Caco-2 (cell line): ENCODE measurements around the gene NBPF1. TPM values are rescaled to one million over a fixed set of nuclear protein-coding genes. Genes with fewer than 3 reads are reported as not detected.
"Not testable (repeated sequence)": the region's sequence is repeated elsewhere in the genome, so short reads cannot be mapped to it uniquely, and the experiment has no call there.

Experiments used
- BruUV-seq: library from RNA; stranded (reverse); fragments of 400-500 nt; replicated peaks from 2 replicates; lab custom pipeline; 2021; lab: Mats Ljungman, UMichigan
- CTCF ChIA-PET: fragments of 300-600 bp; sonication (Branson Sonifier 250); formaldehyde crosslinking; loops from one replicate; lab custom pipeline; 2022; ENCODE audit warnings: antibody characterized with exemption; lab: Charles Lee
- POLR2A ChIA-PET: fragments of 300-600 bp; sonication (Branson Sonifier 250); formaldehyde crosslinking; loops from one replicate; lab custom pipeline; 2022; ENCODE audit warnings: antibody characterized with exemption; lab: Charles Lee
- DNase-seq, 2 experiments: peaks; one replicate each; pipeline versions ENCODE4 v3.0.0 to v3.0.0-alpha.2; 2020 to 2022
- H3K27me3 ChIP-seq: replicated peaks from 2 replicates; pipeline ENCODE4 v1.6.0; 2011; ENCODE audit warnings: low read length; ENCODE audit not compliant: control insufficient read depth, insufficient read depth
- H3K36me3 ChIP-seq: 2 replicates; pipeline ENCODE4 v1.5.1; 2011; ENCODE audit warnings: low read length; ENCODE audit not compliant: control insufficient read depth, insufficient read depth
- H3K4me1 ChIP-seq: fragments of 250-450 bp; sonication (Bioruptor Pico); 2 replicates; pipeline ENCODE4 v1.5.1; 2020; ENCODE audit warnings: mild to moderate bottlenecking
- H3K4me3 ChIP-seq: 2 replicates; pipeline ENCODE4 v1.5.1; 2011; ENCODE audit warnings: low read depth, mild to moderate bottlenecking, control low read depth, low read length
- H3K9me3 ChIP-seq: fragments of 250-450 bp; sonication (Bioruptor Pico); 2 replicates; pipeline ENCODE4 v1.5.1; 2020; ENCODE audit warnings: mild to moderate bottlenecking, moderate library complexity
- H3K27ac Mint-ChIP-seq: one replicate; pipeline ENCODE4 v1.8.0; 2022; ENCODE audit warnings: mixed read lengths; ENCODE audit not compliant: unreplicated experiment
- H3K27me3 Mint-ChIP-seq: one replicate; pipeline ENCODE4 v1.8.0; 2022; ENCODE audit warnings: mixed read lengths; ENCODE audit not compliant: insufficient read depth, unreplicated experiment
- H3K36me3 Mint-ChIP-seq: one replicate; pipeline ENCODE4 v1.8.0; 2022; ENCODE audit warnings: mild to moderate bottlenecking, mixed read lengths; ENCODE audit not compliant: insufficient read depth, unreplicated experiment
- H3K4me1 Mint-ChIP-seq: one replicate; pipeline ENCODE4 v1.8.0; 2022; ENCODE audit warnings: low read depth, mixed read lengths; ENCODE audit not compliant: unreplicated experiment
- H3K4me3 Mint-ChIP-seq: one replicate; pipeline ENCODE4 v1.8.0; 2022; ENCODE audit warnings: mild to moderate bottlenecking, moderate library complexity, mixed read lengths; ENCODE audit not compliant: unreplicated experiment
- H3K9me3 Mint-ChIP-seq: one replicate; pipeline ENCODE4 v1.8.0; 2022; ENCODE audit warnings: mixed read lengths; ENCODE audit not compliant: unreplicated experiment
- intact Hi-C: fragments of 100-400 bp; cut with micrococcal nuclease; formaldehyde crosslinking; loops from one replicate; pipeline ENCODE4 v1.10.0; 2022; ENCODE audit not compliant: unreplicated experiment
- total RNA-seq: library from RNA; stranded (reverse); gene quantifications from 2 replicates; pipeline ENCODE4 v1.2.3, GENCODE V29; 2022
- TF ChIP-seq, protein P1 (sequence below), 2 experiments: fragments of 200-600 bp in 1 of 2; IDR thresholded peaks; 1 replicate in 1 of 2; 2 replicates in 1 of 2; pipeline versions ENCODE4 v1.5.1 to v1.8.0; 2011 to 2022; ENCODE audit warnings: antibody characterized with exemption in 1 of 2, control low read depth in 1 of 2, inconsistent platforms in 1 of 2, low read depth in 1 of 2, low read length in 1 of 2, mild to moderate bottlenecking in 1 of 2, moderate library complexity in 1 of 2; ENCODE audit not compliant: insufficient read depth in 1 of 2, severe bottlenecking in 1 of 2, unreplicated experiment in 1 of 2

Gene NBPF1
- total RNA-seq, 1 experiment from 2014 or later = 59.3 TPM

DNA sequence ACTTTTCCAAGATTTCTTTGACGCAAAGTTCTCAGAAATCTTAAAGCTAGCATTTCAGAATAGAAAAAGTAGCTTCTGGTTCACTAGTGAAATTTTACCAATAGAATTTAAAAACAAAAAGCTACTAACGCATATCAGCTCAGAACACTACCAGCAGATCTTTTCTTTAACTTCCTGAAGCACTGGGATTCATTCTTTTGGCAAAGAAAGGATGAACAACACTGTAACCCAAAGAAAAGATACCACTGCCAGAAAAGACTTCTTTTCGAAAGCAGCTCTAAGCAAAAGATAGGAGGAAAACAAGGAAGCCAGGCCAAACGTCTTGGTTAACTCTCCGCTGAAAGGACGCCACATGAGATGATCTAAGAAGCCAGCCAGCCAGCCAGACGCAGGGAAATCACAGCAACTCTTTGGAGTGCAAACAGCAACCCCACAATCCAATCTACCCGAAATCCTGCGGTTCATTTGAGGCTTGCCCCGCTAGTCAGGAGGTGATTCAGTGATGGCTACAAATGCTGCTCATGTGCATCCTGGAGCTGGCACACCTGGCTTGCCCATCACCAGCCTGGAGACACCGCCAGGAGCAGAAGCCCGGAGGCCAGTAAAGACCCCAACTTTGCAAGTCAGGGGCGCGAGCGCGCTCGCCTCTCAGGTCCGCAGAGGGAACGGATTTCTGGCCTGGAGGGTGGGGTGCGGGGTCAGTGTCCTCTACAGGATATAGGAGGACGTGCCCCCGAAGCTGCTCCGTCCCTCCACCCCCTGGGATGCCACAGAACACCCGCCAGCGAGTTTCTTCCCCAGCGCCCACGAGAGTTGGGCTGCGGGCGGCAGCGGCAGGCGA lies 812 bp downstream of the NBPF1 start:
- TF ChIP-seq, protein P1, sequence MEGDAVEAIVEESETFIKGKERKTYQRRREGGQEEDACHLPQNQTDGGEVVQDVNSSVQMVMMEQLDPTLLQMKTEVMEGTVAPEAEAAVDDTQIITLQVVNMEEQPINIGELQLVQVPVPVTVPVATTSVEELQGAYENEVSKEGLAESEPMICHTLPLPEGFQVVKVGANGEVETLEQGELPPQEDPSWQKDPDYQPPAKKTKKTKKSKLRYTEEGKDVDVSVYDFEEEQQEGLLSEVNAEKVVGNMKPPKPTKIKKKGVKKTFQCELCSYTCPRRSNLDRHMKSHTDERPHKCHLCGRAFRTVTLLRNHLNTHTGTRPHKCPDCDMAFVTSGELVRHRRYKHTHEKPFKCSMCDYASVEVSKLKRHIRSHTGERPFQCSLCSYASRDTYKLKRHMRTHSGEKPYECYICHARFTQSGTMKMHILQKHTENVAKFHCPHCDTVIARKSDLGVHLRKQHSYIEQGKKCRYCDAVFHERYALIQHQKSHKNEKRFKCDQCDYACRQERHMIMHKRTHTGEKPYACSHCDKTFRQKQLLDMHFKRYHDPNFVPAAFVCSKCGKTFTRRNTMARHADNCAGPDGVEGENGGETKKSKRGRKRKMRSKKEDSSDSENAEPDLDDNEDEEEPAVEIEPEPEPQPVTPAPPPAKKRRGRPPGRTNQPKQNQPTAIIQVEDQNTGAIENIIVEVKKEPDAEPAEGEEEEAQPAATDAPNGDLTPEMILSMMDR (IDR thresholded peaks at IDR 0.05; ENCODE audit: insufficient read depth in 1 of 2, low read depth in 1 of 2, low read length in 1 of 2, severe bottlenecking in 1 of 2, unreplicated experiment in 1 of 2) = no peak
- TSS peak; percentile 27 for BruUV-seq
- no peaks in the 10 kb centered on the region for H3K9me3 Mint-ChIP-seq
- no peaks in the 10 kb centered on the region for H3K36me3 ChIP-seq
- peak overlapping the region; percentile 63 for H3K4me3 ChIP-seq
- no peaks in the 10 kb centered on the region for H3K9me3 ChIP-seq
- no peaks in the 10 kb centered on the region for H3K27me3 Mint-ChIP-seq
- POLR2A ChIA-PET = interaction anchor here (0.6 to 1.1 kb wide), 3 partner anchors 276 to 293 kb away, joined by 3 to 9 read pairs (median 3); no protein-coding TSS in a partner anchor
- no peaks in the 10 kb centered on the region for H3K4me1 Mint-ChIP-seq
- H3K4me3 Mint-ChIP-seq = no peak overlapping the region
- H3K27me3 ChIP-seq = no peaks in the 10 kb centered on the region
- no peaks in the 10 kb centered on the region for H3K36me3 Mint-ChIP-seq
- intact Hi-C loops = loop anchor here (1.0 kb wide), 1 partner anchor 32 kb away; no protein-coding TSS in a partner anchor
- 0 out of 2 replicates have a peak, but pooled peaks cover 4% of the 10 kb centered on the region for H3K4me1 ChIP-seq
- no peak overlapping the region for H3K27ac Mint-ChIP-seq
- DNase-seq = peak; percentile 53 to 58
- CTCF ChIA-PET = interaction anchor here (0.8 to 1.2 kb wide), 4 partner anchors 8 to 95 kb away, joined by 3 to 8 read pairs (median 5); no protein-coding TSS in a partner anchor

GRCh38 chr1:16611981-16612331 lies 1.4 kb downstream of the NBPF1 start:
- H3K27ac Mint-ChIP-seq, H3K27me3 Mint-ChIP-seq, BruUV-seq, intact Hi-C loops, H3K36me3 Mint-ChIP-seq, H3K4me3 Mint-ChIP-seq, H3K9me3 Mint-ChIP-seq, H3K27me3 ChIP-seq, H3K36me3 ChIP-seq, H3K4me1 ChIP-seq, H3K9me3 ChIP-seq, H3K4me1 Mint-ChIP-seq: not testable (repeated sequence)
- peak in 1 of 2 experiments; percentile 20 for DNase-seq
- peak overlapping the region; percentile 63 for H3K4me3 ChIP-seq
- ChIA-PET CTCF (interaction anchor here (0.6 to 0.8 kb wide), 2 partner anchors 9 to 103 kb away, joined by 6 to 8 read pairs; no protein-coding TSS in a partner anchor), POLR2A (interaction anchor here (0.6 kb wide), 1 partner anchor 293 kb away, joined by 3 read pairs; no protein-coding TSS in a partner anchor)

- BruUV-seq, H3K27me3 Mint-ChIP-seq, H3K9me3 ChIP-seq, H3K4me3 ChIP-seq, H3K27me3 ChIP-seq, CTCF ChIA-PET, H3K4me1 ChIP-seq, H3K4me3 Mint-ChIP-seq, H3K27ac Mint-ChIP-seq, H3K36me3 ChIP-seq, H3K4me1 Mint-ChIP-seq, H3K9me3 Mint-ChIP-seq, H3K36me3 Mint-ChIP-seq, intact Hi-C loops, POLR2A ChIA-PET: not testable (repeated sequence)
- DNase-seq = peak in 1 of 2 experiments; percentile 21
Observed at GRCh38 chr1:16611164-16611563, 2.2 kb downstream of the NBPF1 start.

DNA sequence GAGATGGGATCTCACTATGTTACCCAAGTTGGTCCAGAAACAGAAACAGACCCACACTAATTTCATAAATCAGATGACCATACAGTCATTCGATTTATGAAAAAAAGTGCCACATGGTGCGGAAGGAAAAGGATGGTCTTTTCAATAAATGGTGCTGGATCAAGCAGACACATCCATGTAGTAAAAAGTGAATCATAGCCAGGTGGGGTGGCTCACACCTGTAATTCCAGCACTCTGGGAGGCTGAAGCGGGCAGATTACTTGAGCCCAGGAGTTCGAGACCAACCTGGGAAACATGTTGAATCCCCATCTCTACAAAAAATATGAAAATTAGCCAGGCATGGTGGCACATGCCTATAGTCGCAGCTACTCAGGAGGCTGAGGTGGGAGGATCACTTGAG lies 2.8 kb downstream of the NBPF1 start:
- BruUV-seq, H3K4me3 Mint-ChIP-seq, POLR2A ChIA-PET: not testable (repeated sequence)

GRCh38 chr1:16609761-16610160 lies 3.6 kb downstream of the NBPF1 start:
- POLR2A ChIA-PET, intact Hi-C loops, H3K4me3 Mint-ChIP-seq, H3K27me3 Mint-ChIP-seq, H3K4me3 ChIP-seq, H3K36me3 ChIP-seq, H3K27me3 ChIP-seq, H3K27ac Mint-ChIP-seq, H3K4me1 ChIP-seq, BruUV-seq, H3K9me3 ChIP-seq, H3K4me1 Mint-ChIP-seq, H3K36me3 Mint-ChIP-seq, H3K9me3 Mint-ChIP-seq: not testable (repeated sequence)
- DNase-seq = peak in 1 of 2 experiments; percentile 25
- CTCF ChIA-PET = interaction anchor here (1.1 kb wide), 1 partner anchor 11 kb away, joined by 5 read pairs; no protein-coding TSS in a partner anchor

More for the DNA sequence above, 2.8 kb downstream of the NBPF1 start:
- H3K4me1 Mint-ChIP-seq, H3K4me1 ChIP-seq, DNase-seq, H3K36me3 Mint-ChIP-seq, H3K27ac Mint-ChIP-seq, H3K27me3 ChIP-seq, H3K9me3 Mint-ChIP-seq, intact Hi-C loops, H3K4me3 ChIP-seq, H3K27me3 Mint-ChIP-seq, H3K9me3 ChIP-seq, H3K36me3 ChIP-seq: not testable (repeated sequence)
- CTCF ChIA-PET = interaction anchor here (0.6 kb wide), 1 partner anchor 10 kb away, joined by 3 read pairs; no protein-coding TSS in a partner anchor
